K562 (cell line): ENCODE measurements around the gene RDH11. TPM values are rescaled to one million over a fixed set of nuclear protein-coding genes. Genes with fewer than 3 reads are reported as not detected.

Source experiments
- BHLHE40 ChIP-seq: IDR thresholded peaks from 2 replicates; pipeline ENCODE4 v1.6.1; 2011; ENCODE audit warnings: low read length, improper control_type of control experiment
- EZH2 ChIP-seq: IDR thresholded peaks from 2 replicates; pipeline ENCODE4 v1.6.1; 2012; ENCODE audit warnings: low read depth, mild to moderate bottlenecking, inconsistent platforms, low read length, borderline replicate concordance
- HLTF ChIP-seq: fragments of 450-650 bp; IDR thresholded peaks from 2 replicates; pipeline ENCODE4 v1.6.1; 2016
- KAT7 ChIP-seq: sonication (generic); formaldehyde crosslinking; IDR thresholded peaks from 2 replicates; pipeline ENCODE4 v1.8.0; 2022; ENCODE audit warnings: missing genetic modification reagents, mild to moderate bottlenecking, borderline replicate concordance
- TFAM ChIP-seq: fragments of 250-450 bp; sonication (Bioruptor Pico); conservative IDR thresholded peaks from 2 replicates; pipeline ENCODE4 v1.5.0; 2021; ENCODE audit warnings: mild to moderate bottlenecking, moderate library complexity
- WHSC1 ChIP-seq: IDR thresholded peaks from one replicate; pipeline ENCODE4 v1.6.1; 2012; ENCODE audit warnings: low read length, control low read depth, inconsistent platforms
- ZNF318 ChIP-seq, 2 experiments: fragments of 450-650 bp; IDR thresholded peaks; 2 replicates each; pipeline ENCODE4 v1.6.1; 2016; ENCODE audit warnings: mild to moderate bottlenecking in 2 of 2, borderline replicate concordance in 1 of 2, low read depth in 1 of 2, moderate library complexity in 1 of 2
- polyA plus RNA-seq, 8 experiments: library from polyadenylated mRNA; depleted of rRNA in 4 of 8; stranded (reverse) in 5 of 8; unstranded in 3 of 8; fragments of >200 nt; fragmentation: Nextera tagmentation in 2 of 8; fragmentation: Illumina TruSeq in 1 of 8; extraction: Ambion mirVana in 2 of 8; extraction: Trizol in 1 of 8; gene quantifications; 2 replicates each; pipeline versions ENCODE4 v1.2.1 to v1.2.3, GENCODE V29; 2011 to 2014; ENCODE audit warnings: inconsistent platforms in 1 of 8, missing spikeins in 1 of 8
- total RNA-seq, 7 experiments: library from RNA; depleted of rRNA in 6 of 7; stranded (reverse); fragments of >200 nt in 6 of 7; fragmentation: Illumina TruSeq in 2 of 7; extraction: Trizol in 2 of 7; gene quantifications; 2 replicates each; pipeline versions ENCODE4 v1.2.1 to v1.2.3, GENCODE V29; 2011 to 2021; ENCODE audit warnings: low replicate concordance in 1 of 7
- TF ChIP-seq, protein P1 (sequence below), 2 experiments: IDR thresholded peaks in 1 of 2; conservative IDR thresholded peaks in 1 of 2; 2 replicates each; pipeline ENCODE4 v1.6.1; 2016; ENCODE audit warnings: low read depth in 2 of 2, mild to moderate bottlenecking in 1 of 2, missing compliant biosample characterization in 1 of 2, missing genetic modification characterization in 1 of 2, moderate library complexity in 1 of 2
- TF ChIP-seq, protein P2 (sequence below): sonication (generic); formaldehyde crosslinking; IDR thresholded peaks from 2 replicates; pipeline ENCODE4 v1.8.1; 2023; ENCODE audit warnings: missing genetic modification reagents, mild to moderate bottlenecking, borderline replicate concordance

Gene RDH11
- total and polyA plus RNA-seq, 9 of the 15 experiments (the other 6 are each of a cell fraction or from before 2014, with no cell fraction given): 50.6 to 172 (median 70.5) TPM

DNA sequence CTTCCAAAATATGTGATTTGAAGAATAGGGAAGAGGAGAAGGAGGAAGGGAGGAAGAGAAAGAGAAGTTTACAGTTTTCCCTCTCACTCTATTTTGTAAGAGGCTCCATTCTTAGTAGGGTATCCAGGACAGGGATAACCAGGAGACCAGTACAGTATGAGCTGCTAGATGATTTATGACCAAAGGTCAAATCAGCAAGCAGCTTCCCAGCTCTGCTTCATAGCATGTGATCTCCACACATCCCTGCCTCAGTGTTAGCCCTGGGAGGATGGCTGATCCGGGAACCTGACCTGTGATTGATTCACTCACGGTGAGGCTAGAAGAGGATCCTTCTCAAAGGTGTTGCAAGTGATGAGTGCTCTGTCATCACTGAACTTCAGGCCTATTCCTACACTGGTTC lies 22.7 kb upstream of the RDH11 start (continued):
- TF ChIP-seq ZNF318 (IDR thresholded peaks at IDR 0.05; ENCODE audit: borderline replicate concordance in 1 of 2, low read depth in 1 of 2) (no peak), WHSC1 (no peak), HLTF (no peak), EZH2 (no peak), KAT7 (CRISPR knock-in tag) (no peak), TFAM (CRISPR knock-in tag) (no peak), BHLHE40 (no peak)
- TF ChIP-seq, protein P1, sequence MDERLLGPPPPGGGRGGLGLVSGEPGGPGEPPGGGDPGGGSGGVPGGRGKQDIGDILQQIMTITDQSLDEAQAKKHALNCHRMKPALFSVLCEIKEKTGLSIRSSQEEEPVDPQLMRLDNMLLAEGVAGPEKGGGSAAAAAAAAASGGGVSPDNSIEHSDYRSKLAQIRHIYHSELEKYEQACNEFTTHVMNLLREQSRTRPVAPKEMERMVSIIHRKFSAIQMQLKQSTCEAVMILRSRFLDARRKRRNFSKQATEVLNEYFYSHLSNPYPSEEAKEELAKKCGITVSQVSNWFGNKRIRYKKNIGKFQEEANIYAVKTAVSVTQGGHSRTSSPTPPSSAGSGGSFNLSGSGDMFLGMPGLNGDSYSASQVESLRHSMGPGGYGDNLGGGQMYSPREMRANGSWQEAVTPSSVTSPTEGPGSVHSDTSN (CRISPR knock-in tag; IDR thresholded peaks at IDR 0.05; ENCODE audit: low read depth): no peak
- TF ChIP-seq, protein P1 (tag; conservative IDR thresholded peaks at IDR 0.05; ENCODE audit: low read depth): peak; percentile 54
- TF ChIP-seq, protein P2, sequence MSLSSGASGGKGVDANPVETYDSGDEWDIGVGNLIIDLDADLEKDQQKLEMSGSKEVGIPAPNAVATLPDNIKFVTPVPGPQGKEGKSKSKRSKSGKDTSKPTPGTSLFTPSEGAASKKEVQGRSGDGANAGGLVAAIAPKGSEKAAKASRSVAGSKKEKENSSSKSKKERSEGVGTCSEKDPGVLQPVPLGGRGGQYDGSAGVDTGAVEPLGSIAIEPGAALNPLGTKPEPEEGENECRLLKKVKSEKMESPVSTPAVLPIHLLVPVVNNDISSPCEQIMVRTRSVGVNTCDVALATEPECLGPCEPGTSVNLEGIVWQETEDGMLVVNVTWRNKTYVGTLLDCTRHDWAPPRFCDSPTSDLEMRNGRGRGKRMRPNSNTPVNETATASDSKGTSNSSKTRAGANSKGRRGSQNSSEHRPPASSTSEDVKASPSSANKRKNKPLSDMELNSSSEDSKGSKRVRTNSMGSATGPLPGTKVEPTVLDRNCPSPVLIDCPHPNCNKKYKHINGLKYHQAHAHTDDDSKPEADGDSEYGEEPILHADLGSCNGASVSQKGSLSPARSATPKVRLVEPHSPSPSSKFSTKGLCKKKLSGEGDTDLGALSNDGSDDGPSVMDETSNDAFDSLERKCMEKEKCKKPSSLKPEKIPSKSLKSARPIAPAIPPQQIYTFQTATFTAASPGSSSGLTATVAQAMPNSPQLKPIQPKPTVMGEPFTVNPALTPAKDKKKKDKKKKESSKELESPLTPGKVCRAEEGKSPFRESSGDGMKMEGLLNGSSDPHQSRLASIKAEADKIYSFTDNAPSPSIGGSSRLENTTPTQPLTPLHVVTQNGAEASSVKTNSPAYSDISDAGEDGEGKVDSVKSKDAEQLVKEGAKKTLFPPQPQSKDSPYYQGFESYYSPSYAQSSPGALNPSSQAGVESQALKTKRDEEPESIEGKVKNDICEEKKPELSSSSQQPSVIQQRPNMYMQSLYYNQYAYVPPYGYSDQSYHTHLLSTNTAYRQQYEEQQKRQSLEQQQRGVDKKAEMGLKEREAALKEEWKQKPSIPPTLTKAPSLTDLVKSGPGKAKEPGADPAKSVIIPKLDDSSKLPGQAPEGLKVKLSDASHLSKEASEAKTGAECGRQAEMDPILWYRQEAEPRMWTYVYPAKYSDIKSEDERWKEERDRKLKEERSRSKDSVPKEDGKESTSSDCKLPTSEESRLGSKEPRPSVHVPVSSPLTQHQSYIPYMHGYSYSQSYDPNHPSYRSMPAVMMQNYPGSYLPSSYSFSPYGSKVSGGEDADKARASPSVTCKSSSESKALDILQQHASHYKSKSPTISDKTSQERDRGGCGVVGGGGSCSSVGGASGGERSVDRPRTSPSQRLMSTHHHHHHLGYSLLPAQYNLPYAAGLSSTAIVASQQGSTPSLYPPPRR (CRISPR knock-in tag): no peak
